Fibroblast of lung (primary cell): ENCODE results near the gene TMEM37. TPM values are rescaled to one million over a fixed set of nuclear protein-coding genes. Genes with fewer than 3 reads are reported as not detected.

Experiments
- DNase-seq, 2 donors: peaks; one replicate each; pipeline versions ENCODE4 v3.0.0 to v3.0.0-alpha.2; 2010; ENCODE audit warnings: low read depth in 2 of 2
- H2AFZ ChIP-seq: 2 replicates; pipeline ENCODE4 v1.5.1; 2012; ENCODE audit warnings: low read length, control low read depth, inconsistent platforms
- H3K27ac ChIP-seq: 2 replicates; pipeline ENCODE4 v1.5.1; 2011; ENCODE audit warnings: low read length, control low read depth; ENCODE audit not compliant: insufficient read depth
- H3K27me3 ChIP-seq: 2 replicates; pipeline ENCODE4 v1.5.1; 2011; ENCODE audit warnings: mild to moderate bottlenecking, low read length; ENCODE audit not compliant: control insufficient read depth, insufficient read depth
- H3K36me3 ChIP-seq: 2 replicates; pipeline ENCODE4 v1.5.1; 2011; ENCODE audit warnings: low read length; ENCODE audit not compliant: control insufficient read depth, insufficient read depth
- H3K4me1 ChIP-seq: 2 replicates; pipeline ENCODE4 v1.5.1; 2011; ENCODE audit warnings: low read length; ENCODE audit not compliant: control insufficient read depth, insufficient read depth; ENCODE audit errors: extremely low read depth
- H3K4me2 ChIP-seq: 2 replicates; pipeline ENCODE4 v1.5.1; 2011; ENCODE audit warnings: low read length, control low read depth; ENCODE audit not compliant: insufficient read depth; ENCODE audit errors: extremely low read depth
- H3K4me3 ChIP-seq, 4 experiments: fragments of 200-600 bp in 1 of 4; sonication (generic) in 1 of 4; replicated peaks in 1 of 4; 2 replicates each; pipeline ENCODE4 v1.5.1; 2011 to 2016; ENCODE audit warnings: low read length in 4 of 4, low read depth in 3 of 4, mild to moderate bottlenecking in 3 of 4, control low read depth in 2 of 4, inconsistent platforms in 1 of 4, mixed read lengths in 1 of 4; ENCODE audit not compliant: insufficient read depth in 1 of 4; ENCODE audit errors: control extremely low read depth in 1 of 4
- H3K79me2 ChIP-seq: 2 replicates; pipeline ENCODE4 v1.5.1; 2012; ENCODE audit warnings: mild to moderate bottlenecking, low read length, inconsistent platforms; ENCODE audit not compliant: control insufficient read depth, insufficient read depth
- H3K9ac ChIP-seq: 2 replicates; pipeline ENCODE4 v1.5.1; 2011; ENCODE audit warnings: mild to moderate bottlenecking, low read length, control low read depth; ENCODE audit not compliant: insufficient read depth
- H3K9me3 ChIP-seq: 2 replicates; pipeline ENCODE4 v1.5.1; 2012; ENCODE audit warnings: low read depth, low read length; ENCODE audit not compliant: control insufficient read depth, insufficient read depth
- H4K20me1 ChIP-seq: 2 replicates; pipeline ENCODE4 v1.5.1; 2011; ENCODE audit warnings: low read length; ENCODE audit not compliant: control insufficient read depth, insufficient read depth; ENCODE audit errors: extremely low read depth
- EZH2 ChIP-seq: IDR thresholded peaks from 2 replicates; pipeline ENCODE4 v1.5.1; 2012; ENCODE audit warnings: low read length, control low read depth, mild to moderate bottlenecking; ENCODE audit errors: missing control alignments
- polyA plus RNA-seq, 2 donors: library from polyadenylated mRNA; depleted of rRNA in 1 of 2; stranded (reverse) in 1 of 2; unstranded in 1 of 2; fragments of >200 nt; gene quantifications; 2 replicates each; pipeline ENCODE4 v1.2.1, GENCODE V29; 2011 to 2012; ENCODE audit warnings: missing spikeins in 1 of 2
- total RNA-seq: library from RNA; depleted of rRNA; stranded (reverse); fragments of >200 nt; gene quantifications from 2 replicates; pipeline ENCODE4 v1.2.1, GENCODE V29; 2014
- TF ChIP-seq, protein P1 (sequence below), 2 donors: IDR thresholded peaks in 1 of 2; conservative IDR thresholded peaks in 1 of 2; 1 replicate in 1 of 2; 2 replicates in 1 of 2; pipeline ENCODE4 v1.5.1; 2011 to 2012; ENCODE audit warnings: low read length in 2 of 2, control low read depth in 1 of 2, inconsistent platforms in 1 of 2, low read depth in 1 of 2, mild to moderate bottlenecking in 1 of 2

TMEM37 gene
- total and polyA plus RNA-seq, 2 donors (not counting 1 experiment from before 2014, with no cell fraction given), result 0.50 to 0.99 TPM

DNA sequence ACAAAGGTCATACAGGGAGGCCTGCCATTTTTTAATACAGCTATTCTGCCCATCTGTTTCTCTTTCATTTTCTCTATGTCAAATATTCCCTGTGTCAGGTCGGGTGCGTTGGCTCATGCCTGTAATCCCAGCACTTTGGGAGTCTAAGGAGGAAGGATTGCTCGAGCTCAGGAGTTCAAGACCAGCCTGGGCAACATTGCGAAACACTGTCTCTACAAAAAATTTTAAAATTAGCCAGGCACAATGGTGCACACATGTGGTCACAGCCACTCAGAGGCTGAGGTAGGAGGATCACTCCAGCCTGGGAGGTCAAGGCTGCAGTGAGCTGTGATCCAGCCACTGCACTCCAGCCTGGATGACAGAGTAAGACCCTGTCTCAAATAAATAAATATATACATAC is 34.7 kb downstream of the TMEM37 start:
- no peak overlapping the region for H3K9ac ChIP-seq
- TF ChIP-seq, protein P1, sequence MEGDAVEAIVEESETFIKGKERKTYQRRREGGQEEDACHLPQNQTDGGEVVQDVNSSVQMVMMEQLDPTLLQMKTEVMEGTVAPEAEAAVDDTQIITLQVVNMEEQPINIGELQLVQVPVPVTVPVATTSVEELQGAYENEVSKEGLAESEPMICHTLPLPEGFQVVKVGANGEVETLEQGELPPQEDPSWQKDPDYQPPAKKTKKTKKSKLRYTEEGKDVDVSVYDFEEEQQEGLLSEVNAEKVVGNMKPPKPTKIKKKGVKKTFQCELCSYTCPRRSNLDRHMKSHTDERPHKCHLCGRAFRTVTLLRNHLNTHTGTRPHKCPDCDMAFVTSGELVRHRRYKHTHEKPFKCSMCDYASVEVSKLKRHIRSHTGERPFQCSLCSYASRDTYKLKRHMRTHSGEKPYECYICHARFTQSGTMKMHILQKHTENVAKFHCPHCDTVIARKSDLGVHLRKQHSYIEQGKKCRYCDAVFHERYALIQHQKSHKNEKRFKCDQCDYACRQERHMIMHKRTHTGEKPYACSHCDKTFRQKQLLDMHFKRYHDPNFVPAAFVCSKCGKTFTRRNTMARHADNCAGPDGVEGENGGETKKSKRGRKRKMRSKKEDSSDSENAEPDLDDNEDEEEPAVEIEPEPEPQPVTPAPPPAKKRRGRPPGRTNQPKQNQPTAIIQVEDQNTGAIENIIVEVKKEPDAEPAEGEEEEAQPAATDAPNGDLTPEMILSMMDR (conservative IDR thresholded peaks at IDR 0.05 in 1 of 2, IDR thresholded peaks at IDR 0.05 in 1 of 2; ENCODE audit: low read depth in 1 of 2, low read length in 2 of 2), result no peak
- no peak for TF ChIP-seq EZH2

DNA sequence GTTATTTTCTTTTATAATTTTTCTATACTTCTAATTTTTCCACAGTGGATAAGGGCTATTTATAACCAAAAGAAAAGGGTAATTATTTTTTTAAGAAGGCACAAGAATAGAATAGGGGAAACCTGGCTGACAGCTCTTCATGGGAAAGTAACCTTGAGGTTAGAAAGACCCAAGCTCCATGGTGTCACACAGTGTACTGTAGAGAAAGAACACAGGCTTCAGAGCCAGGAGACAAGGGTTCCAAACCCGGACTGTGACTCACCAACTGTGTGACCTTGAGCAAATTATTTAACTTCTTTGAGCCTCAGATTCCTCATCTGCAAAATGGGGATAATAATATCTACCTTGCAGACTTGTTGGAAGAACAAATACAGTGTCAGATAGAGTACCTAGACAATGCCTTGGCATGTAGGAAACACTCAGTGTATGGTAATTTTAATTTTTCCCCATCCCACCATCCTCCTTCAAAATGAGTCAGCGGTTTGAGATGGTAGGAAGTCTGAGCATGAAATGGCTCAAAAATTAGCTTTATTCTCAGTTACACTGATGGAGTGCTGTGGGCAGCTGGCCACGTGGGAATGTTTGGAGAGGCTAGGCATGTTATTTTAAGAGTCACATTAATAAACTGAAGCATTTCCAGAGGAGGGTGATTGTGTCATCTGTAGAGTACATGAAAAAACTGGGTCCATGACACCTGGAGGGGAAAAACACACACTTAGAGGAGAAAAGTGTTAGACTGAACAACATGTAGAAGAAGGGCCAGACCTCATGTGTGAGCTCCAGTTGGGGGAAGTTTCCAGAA is 36.7 kb downstream of the TMEM37 start:
- peak; percentile 34 to 79 for DNase-seq
- H2AFZ ChIP-seq, result no peak overlapping the region
- TF ChIP-seq, protein P1 (conservative IDR thresholded peaks at IDR 0.05 in 1 of 2, IDR thresholded peaks at IDR 0.05 in 1 of 2; ENCODE audit: low read depth in 1 of 2, low read length in 2 of 2), result no peak
- no peak overlapping the region for H3K27ac ChIP-seq
- H3K9me3 ChIP-seq, result no peaks in the 10 kb centered on the region
- H3K36me3 ChIP-seq, result no peaks in the 10 kb centered on the region
- no peaks in the 10 kb centered on the region for H3K27me3 ChIP-seq
- no peaks in the 10 kb centered on the region for H3K79me2 ChIP-seq
- H4K20me1 ChIP-seq, result no peaks in the 10 kb centered on the region
- H3K4me2 ChIP-seq, result no peak overlapping the region
- H3K9ac ChIP-seq, result no peak overlapping the region
- H3K4me3 ChIP-seq, result no peak overlapping the region
- no peaks in the 10 kb centered on the region for H3K4me1 ChIP-seq

More for the DNA sequence above, 34.7 kb downstream of the TMEM37 start:
- Histone ChIP-seq H3K79me2 (no peaks in the 10 kb centered on the region), H3K4me2 (no peak overlapping the region), H3K9me3 (no peaks in the 10 kb centered on the region), H3K36me3 (no peaks in the 10 kb centered on the region), H3K27me3 (no peaks in the 10 kb centered on the region), H4K20me1 (no peaks in the 10 kb centered on the region), H3K4me3 (no peak overlapping the region), H3K4me1 (no peaks in the 10 kb centered on the region), H2AFZ (no peak overlapping the region), H3K27ac (no peak overlapping the region)
- DNase-seq, result no peak

DNA sequence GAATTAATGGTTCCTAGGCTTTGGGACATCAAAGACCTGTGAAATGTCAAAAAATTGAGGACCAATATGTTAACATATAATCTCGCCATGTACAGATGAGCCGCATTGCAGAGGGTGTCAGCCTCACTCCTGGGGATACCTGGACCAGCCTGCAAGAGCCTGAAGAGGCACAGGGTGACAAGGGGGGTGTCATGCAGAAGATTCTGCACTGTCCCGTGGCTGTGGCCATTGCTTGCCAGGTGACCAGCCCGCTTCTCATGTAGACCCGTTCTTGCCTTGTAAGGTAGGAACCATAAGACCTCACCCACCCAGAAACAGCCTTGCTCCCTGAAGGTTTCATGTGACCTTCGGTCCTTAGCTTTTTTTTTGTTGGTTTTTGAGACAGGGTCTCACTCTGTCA is 37.5 kb downstream of the TMEM37 start:
- no peak overlapping the region for H3K27ac ChIP-seq
- no peaks in the 10 kb centered on the region for H4K20me1 ChIP-seq
- H3K4me2 ChIP-seq, result no peak overlapping the region
- no peaks in the 10 kb centered on the region for H3K36me3 ChIP-seq
- no peaks in the 10 kb centered on the region for H3K9me3 ChIP-seq
- no peak overlapping the region for H2AFZ ChIP-seq
- H3K9ac ChIP-seq, result no peak overlapping the region
- DNase-seq, result no peak
- H3K79me2 ChIP-seq, result no peaks in the 10 kb centered on the region
- no peak for TF ChIP-seq EZH2
- TF ChIP-seq, protein P1 (conservative IDR thresholded peaks at IDR 0.05 in 1 of 2, IDR thresholded peaks at IDR 0.05 in 1 of 2; ENCODE audit: low read depth in 1 of 2, low read length in 2 of 2), result no peak
- no peaks in the 10 kb centered on the region for H3K4me1 ChIP-seq
- H3K4me3 ChIP-seq, result no peak overlapping the region
- no peaks in the 10 kb centered on the region for H3K27me3 ChIP-seq
